GM21360 (cell line): Measurements from ENCODE around the gene MYO10.

Experiments used
- ATAC-seq: cut with Tn5 transposase; IDR thresholded peaks from one replicate; pipeline ENCODE4 v1.9.1; 2021; ENCODE audit warnings: mild to moderate bottlenecking, moderate library complexity; ENCODE audit not compliant: unreplicated experiment

Gene MYO10

GRCh38 chr5:16826379-16827125, 109.5 kb downstream of the MYO10 start:
- no peak for ATAC-seq

GRCh38 chr5:16819522-16820167, 116.4 kb downstream of the MYO10 start:
- no peak for ATAC-seq

DNA sequence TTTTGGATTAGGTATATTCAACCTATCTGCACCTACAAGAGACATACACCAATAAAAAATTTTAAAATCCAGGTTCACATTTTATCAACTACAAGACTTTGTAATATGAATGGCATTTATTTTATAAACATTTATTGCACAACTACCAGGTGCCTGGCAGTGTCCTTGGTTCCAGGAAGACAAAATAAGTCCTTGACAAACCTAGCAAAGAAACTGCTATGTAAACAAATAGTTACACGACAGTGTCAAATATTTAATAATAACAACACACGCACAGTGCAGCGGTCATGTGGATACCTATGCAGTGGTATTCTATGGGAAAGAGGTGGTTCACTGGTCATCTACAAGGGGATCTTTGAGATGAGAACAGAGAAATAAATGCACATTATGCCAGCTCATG, 120.7 kb downstream of the MYO10 start:
- no peak for ATAC-seq

DNA sequence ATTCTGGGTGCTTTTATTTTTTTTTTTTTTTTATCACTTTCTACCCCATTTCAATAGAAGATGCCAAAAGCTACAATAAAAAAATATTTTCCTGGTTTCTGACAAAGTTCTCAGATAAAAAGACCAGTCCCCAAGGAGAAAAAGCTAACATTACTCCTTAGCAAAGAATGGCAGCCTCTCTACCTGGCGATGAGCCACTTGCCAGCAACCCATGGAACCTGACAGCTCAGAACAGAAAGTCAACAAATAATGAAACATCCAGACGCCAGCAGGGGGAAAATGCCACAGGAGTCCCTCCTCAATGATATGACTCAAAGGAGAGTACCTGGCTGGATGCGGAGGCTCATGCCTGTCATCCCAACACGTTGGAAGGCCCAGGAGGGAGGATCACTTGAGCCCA, 123.2 kb downstream of the MYO10 start:
- no peak for ATAC-seq

- no peak for ATAC-seq
These were observed 123.6 kb downstream of the MYO10 start for GRCh38 chr5:16812448-16812847.

- ATAC-seq: no peak
These were observed 125.8 kb downstream of the MYO10 start for GRCh38 chr5:16810208-16810854.

DNA sequence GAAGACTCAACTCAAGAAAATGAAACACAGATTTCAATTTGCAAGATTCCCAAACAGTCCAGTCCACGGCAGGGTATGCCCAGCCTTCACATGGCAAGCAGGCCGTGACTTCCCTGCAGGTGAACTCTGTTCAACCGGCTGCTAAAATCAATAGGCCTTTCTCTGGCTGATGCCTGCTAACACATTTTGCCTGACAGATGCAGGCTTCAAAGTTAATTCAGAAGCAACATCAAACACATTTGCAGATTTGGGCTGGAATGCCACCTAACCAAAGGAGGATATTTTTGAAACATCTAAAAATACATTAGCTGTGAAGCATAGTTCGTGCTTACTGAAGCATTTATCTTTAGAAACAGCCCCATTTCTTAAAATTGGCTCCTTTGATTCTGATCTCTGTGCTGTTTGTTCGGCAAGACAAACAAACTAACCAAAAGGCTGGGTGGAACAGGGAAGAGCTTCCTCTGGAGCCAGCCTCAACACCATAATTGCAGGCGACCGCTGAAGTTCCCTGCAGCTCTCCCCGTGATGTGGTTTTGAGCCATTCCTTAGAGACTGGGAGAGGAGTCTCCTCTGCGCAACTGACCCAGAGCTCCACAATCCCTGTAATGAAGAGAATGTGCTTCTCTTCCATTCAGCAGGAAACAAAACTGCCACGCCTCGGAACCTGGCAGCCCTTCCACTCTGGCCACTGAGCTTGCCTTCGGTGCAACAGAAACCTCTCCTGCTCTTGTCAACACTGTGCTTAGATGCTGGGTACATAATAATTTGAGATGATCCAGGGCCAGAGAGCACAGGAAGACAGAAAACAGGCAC, 126.5 kb downstream of the MYO10 start:
- no peak for ATAC-seq

GRCh38 chr5:16809010-16809394, 127.1 kb downstream of the MYO10 start:
- no peak for ATAC-seq

DNA sequence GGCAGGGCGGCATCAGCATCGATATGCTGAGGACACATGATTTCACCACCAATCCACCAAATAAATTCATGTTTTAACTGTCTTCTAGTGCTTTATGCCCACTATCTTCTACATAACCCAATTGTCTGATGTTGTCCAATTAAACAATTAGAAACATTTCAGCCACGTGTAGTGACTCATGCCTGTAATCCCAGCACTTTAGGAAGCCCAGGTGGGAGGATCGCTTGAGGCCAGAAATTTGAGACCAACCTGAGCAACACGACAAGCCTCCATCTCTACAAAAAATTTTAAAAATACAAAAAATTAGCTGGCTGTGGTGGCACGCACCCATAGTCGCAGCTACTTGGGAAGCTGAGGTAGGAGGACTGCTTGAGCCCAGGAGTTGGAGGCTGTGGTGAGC, 128.1 kb downstream of the MYO10 start:
- no peak for ATAC-seq

DNA sequence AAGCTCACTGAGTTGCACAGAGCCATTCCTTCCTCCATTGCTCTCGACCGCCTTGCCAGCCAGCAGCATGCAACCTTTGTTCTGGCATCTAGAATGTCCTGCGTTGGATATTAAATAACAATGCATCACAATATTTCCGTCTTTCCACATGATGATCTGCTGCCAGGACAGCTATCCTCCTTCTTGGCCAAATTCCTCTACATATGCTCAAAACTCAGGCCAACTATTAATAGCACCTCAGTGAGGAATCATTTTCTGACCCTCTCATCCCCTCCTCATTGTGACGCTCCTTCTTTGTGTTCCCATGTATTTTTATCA, 128.6 kb downstream of the MYO10 start:
- ATAC-seq: no peak

- ATAC-seq: no peak
These were observed 129.2 kb downstream of the MYO10 start for GRCh38 chr5:16806711-16807546.

DNA sequence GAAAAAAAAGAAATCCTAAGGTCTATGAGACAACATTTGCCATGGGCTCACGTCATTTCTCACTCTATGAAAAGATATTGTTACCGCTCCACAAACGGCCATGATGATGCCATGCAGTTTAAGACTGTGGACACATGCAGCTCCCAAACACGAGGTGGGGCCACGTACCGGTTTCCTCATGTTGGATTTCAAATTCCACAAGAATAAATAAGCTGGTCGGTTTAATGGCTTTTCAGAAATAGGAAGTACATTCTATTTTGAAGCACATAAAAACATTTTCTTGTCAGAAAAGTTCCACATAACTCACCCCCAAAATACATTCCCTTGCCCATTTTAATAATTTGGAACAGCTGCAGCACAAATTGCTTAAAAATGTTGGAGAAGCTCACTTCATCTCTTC, 130.6 kb downstream of the MYO10 start:
- no peak for ATAC-seq

DNA sequence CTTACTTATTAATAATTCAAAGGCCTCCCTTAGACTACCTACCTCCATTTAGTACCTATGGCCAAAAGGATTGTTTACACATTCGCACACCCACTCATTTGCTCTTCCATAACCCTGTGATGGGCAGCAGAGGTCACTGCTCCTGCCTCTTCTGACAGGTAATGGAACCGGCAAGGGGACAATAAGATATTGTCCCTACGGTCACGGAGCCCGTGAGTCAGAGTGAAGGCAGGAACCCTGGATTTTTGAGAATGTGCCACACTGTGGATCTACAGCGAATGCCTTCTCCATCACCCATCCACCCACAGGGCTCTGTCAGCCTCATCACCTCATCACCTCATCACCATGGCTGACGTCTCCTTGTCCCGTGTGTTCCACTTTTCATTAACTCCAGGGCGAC, 132.3 kb downstream of the MYO10 start:
- no peak for ATAC-seq

DNA sequence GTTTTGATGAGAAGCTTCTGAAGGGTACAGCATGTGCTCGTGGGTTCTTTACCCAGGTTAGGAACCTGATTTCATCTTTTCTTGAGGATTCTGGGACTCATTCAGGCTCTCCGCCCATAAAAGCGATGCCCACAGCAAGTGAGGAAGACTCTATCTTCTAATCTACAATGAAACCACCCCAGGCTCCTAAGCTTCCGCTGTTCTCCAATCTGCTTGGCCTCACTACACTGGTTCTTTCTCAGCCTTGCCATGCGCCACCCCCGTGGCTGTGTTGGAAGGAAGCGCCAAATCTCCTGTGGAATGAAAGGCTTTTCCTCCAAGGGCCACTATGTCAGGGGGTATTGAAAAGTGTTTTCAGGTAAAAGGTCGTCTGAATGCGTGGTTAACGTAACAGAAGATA, 135.6 kb downstream of the MYO10 start:
- ATAC-seq: no peak

DNA sequence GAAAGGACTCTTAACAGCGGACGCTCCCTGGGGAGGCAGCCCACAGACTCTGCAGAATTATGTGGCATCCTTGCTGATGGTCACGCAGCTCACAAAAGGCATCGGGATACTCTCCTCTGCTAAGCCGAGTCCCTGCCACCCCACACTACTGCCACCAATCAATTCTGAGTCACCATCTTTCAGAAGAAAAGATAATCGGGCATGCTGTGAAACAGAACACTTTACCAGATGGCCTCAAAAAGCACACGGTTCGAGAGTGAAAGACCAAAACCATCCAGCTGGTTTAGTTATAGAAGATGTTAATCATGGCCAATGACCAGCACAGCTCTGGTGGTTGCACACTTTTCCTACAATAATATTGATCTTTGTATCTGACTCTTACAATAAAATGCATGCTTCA, 136.3 kb downstream of the MYO10 start:
- ATAC-seq: no peak

DNA sequence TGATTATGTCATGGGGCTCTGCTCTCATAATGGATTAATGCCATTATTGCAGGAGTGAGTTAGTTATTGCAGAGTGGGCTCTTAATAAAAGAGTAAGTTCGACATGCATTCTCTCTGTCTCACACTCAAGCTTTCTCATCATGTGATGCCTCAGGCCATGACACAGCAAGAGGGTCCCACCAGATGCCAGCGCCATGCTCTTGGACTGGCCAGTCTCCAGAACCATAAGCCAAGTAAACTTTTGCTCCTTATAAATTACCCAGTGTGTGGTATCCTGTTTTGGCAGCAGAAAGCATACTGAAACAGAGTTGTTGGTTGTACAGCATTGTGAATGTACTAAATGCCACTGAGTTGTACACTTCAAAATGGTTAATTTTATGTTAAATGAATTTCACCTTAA, 138.1 kb downstream of the MYO10 start:
- no peak for ATAC-seq

GRCh38 chr5:16794269-16794913, 141.7 kb downstream of the MYO10 start:
- no peak for ATAC-seq

GRCh38 chr5:16792598-16793275, 143.4 kb downstream of the MYO10 start:
- no peak for ATAC-seq

DNA sequence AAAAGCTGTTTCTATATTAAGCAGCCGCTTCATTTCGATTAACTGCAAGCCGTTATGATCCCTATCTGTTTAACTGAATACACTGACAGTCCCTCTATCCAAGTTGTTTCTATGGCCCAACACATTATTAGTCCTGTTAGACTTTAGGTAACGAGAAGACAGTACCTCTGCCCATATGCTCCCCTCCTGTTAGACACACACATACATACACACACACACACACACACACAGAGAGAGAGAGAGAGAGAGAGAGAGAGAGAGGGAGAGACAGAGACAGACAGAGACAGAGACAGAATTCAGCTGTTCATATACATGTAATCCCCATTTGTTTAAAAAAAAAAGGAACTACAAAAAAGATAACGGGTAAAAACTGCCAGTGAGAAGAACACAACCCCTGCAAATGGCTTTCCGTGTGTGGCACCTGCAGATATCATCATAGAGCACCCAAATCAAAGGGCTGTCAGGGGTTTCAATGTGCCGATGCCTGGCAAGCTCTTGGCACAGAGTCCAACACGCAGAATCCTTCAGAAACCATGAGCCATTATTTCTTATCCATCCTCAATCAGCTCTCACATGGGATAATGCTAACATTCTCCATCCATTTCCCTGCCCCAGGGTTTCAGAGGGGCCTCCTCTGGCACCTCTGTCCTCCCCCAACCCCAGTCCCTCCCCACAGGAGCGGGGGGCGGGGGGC, 144.0 kb downstream of the MYO10 start:
- no peak for ATAC-seq
